ENCODE data around the gene RRN3.
A peak's percentile ranks its signal among the peaks of the same experiment; 100 is the strongest.
"Not testable (repeated sequence)": the region's sequence is repeated elsewhere in the genome, so short reads cannot be mapped to it uniquely, and the experiment has no call there.

RRN3 gene

DNA sequence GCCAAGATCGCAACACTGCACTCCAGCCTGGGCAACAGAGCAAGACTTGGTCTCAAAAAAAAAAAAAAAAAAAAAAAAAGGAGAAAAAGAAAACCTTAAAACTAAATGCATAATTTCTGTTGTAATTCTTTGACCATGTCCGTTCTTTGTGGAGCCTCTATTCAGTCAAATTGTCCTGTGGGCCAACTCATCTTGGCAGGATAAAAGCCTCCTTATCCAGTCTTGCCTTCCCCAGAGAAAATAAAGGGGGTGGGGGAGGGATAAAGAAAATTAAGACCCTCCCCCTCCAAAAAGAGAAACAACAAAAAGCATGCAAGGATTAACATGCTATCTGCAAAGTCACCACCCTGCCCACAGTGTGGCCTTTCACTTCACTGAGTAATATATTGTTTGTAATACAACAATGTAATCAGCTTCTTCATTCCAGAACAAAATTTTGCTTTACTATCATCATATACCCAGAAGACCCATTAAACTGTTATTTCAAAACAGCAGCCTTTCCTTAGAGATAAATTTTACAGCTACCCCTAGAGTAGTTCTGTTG, 5.4 kb upstream of the RRN3 start:
- DNase-seq: not testable (repeated sequence)

DNA sequence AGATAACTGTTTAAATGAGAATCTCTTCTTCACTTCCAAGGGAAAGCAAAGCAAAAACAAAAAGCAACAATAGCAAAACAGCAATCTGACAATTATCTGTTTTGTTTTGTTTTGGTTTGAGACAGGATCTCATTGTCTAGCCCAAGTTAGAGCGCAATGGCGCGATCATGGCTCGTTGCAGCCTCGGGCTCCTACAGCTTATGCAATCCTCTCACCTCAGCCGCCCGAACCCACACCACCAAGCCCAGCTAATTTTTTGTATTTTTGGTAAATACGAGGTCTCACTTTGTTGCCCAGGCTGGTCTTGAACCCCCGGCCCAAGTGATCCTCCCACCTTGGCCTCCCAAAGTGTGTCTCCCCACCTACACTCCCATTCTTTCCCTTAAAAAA, 2.5 kb upstream of the RRN3 start:
- not testable (repeated sequence) for DNase-seq

DNA sequence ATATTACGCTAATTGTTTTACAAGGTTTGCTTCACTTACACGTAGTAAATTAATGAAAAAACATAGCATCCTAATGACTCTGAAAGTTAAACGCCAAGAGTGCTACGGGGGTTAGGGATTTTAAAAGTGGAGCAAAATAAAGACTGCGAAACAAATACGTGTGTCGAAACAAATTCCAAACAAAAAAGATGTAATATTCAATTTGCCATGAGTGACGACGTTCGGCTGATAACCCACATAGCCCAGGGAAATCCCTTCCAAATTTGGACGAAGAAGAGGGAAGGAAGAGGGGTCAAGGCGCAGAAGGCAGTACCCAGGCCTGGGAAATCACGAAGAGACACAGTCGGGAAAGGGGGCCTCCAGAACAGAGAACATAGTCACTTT, 509 bp downstream of the RRN3 start:
- DNase-seq: not testable (repeated sequence)

DNA sequence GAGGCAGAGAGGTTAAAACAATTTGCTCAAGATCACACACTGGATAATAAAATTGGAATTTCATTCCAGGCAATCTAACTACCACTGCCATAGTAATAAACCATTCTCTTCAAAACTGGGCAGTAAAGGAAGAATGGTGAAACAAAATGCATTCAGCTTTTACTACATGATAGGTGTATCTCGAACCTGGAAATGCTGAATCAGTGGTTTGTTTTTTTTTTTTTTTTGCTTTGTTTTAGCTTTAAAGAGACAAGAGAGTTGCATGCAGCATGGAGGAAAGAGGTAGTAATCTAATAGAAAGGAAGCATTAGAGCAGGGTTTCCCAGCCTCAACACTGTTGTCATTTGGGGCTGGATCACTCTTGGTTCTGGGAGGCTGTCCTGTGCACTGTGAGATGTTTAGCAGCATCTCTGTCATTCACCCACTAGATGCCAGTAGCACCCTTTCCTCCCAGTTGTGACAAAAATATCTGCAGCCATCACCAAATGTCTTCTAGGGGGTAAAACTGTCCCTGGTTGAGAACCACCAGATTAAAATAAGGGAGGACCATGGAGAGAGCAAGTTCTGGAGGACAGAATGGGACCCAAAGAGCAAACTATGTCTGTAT, 3.3 kb downstream of the RRN3 start:
- not testable (repeated sequence) for DNase-seq

DNA sequence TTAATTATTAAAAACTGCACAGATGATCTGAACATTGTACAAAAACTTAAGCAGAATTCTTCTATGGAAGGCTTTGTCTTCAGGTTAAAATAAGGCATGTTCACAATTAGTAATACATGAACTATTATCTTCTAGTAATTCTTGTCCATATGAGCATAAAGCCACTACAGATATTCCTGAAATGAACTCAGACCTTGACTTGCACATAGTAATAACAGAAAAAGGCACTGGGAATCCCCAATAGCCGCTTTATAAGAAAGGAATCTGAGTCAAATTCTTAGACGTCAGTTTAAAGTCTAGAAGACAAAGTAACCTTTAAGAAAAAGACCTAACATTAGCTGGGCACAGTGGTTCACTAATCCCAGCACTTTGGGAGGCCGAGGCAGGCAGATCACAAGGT, 11.3 kb downstream of the RRN3 start:
- DNase-seq: not testable (repeated sequence)

DNA sequence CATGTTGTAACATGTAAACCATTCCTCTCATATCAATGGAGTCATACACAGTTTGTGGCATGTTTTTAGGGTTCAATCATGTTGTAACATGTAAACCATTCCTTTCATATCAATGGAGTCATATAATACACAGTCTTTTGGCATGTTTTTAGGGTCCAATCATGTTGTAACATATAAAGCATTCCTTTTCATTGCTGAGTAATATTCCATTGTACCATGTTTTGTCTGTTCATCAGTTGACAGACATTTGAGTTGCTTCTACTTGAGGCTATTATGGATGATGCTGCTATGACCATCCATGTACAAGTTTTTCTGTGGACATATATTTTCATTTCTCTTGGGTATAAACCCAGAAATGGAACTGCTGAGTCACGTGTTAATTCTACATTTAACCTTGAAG, 13.2 kb downstream of the RRN3 start:
- DNase-seq: not testable (repeated sequence)

DNA sequence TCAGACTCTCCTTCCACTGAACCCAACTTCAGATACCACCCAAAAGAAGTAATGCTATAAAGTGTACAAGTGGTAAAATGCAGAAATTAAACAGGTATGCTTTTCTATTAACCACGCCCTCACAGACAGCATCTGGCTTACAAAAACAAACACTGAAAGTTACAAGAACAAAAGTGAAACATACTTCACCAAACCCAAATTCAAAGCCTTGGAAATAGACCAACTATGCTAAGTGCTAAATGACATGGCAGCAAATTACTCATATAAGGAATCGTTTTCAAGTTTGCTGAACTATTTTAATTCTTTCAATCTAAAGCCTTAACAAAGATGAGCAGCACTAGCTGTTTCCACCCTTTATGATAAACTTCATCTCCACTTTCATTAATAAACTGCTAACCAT, 17.9 kb downstream of the RRN3 start:
- DNase-seq: not testable (repeated sequence)

DNA sequence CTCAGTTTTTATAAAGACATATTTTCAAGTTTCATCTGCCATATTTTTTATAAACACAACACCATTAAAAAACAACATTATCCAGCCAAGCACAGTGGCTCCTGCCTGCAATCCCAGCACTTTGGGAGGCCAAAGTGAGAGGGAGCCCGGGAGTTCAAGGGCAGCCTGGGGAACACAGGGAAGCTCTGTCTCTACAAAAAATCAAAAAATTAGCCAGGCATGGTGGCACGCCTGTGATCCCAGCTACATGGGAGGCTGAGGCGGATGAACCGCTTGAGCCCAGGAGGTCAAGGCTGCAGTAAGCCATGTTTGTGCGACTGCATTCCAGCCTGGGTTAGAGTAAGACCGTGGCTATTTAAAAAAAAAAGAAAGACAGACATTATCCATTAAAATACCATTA, 21.0 kb downstream of the RRN3 start:
- DNase-seq: no peak

DNA sequence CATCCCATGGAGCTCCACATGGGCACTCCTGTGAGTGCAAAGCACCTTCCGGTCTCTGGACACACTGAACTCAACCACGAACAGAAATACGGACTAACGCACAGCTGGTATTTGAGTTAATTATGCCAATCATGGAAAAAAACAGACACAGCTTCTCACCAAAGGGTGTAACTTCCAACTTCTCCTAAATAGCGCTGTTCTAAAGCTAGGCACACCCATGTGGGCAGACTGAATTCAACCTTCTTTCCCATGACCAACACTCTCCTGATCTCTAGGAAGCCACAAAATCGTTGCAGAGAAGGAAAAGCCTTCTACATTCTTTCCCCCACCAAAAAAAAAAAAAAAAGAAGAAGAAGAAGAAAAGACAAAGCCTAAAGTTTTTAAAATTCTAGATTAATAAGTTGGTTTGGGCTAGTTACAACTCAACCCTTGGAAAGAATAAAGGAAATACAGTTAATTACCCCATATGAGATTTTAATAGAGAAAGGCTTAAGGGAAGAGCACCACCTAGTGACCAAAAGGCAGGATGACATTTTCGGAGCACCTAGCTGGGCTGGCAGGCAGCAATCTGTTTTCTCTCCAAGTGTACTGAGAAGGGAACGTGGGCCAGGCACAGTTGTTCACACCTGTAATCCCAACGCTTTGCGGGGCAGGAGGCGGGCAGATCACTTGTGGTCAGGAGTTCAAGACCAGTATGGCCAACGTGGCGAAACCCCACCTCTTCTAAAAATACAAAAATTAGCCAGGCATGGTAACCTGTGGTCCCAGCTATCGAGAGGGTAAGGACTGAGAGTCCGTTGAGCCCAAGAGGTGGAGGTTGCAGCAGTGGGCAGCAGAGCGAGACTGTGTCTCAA, 21.9 kb downstream of the RRN3 start:
- DNase-seq: not testable (repeated sequence)

DNA sequence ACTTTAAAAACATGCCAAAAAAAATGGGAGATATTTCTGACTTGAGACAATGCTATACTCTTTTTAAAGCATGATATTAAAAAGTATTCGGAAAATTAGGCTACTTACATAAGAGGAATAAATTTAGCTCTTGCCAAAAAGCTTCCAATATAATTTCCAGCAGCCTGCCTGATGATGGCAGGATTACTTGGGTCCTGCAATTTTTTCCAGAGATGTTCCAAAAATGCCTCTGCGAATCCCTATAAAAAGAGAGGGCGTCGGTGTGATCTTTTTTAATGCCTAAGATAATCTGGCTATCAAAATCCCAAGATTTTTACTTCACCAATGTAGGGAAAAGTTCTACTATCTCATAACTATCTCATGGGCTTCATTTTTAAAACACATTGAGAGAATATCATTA, 23.1 kb downstream of the RRN3 start:
- DNase-seq: not testable (repeated sequence)

DNA sequence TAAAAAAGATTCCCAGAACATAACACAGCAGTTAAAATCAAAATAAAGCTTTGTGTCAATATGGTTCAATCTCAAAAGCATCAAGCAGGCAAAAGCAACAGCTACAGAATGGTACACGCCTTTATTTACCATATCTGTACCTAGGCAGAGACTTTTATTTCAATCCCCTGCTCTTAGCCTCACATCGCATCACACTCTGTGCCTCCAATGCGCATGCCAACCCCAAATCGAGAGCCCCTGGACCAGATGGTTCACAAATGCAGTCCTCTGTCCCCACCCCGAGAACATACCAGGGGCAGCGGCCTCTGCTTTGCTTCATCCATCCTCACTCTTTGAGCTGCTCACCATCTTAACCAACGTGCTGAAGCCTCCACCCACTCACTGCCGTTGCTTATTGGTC, 27.4 kb downstream of the RRN3 start:
- not testable (repeated sequence) for DNase-seq

DNA sequence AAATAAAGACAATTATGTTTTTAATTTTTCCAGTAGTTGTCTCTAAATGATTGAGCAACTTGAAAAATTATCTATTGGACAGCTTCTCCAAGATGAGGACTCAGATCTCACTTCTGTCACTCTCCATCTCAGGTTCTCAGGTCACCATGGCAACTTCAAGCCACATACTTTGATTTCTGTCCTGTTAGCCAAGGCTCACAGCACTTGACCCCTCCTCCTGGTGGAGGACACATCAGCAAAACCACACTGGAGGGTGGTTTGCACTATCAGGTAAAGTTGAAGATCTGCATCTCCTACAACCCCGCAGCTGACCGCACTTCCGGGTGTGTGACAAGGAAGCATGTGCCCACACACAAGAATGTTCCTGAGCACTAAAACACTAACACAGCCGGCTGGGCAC, 28.1 kb downstream of the RRN3 start:
- DNase-seq: not testable (repeated sequence)

DNA sequence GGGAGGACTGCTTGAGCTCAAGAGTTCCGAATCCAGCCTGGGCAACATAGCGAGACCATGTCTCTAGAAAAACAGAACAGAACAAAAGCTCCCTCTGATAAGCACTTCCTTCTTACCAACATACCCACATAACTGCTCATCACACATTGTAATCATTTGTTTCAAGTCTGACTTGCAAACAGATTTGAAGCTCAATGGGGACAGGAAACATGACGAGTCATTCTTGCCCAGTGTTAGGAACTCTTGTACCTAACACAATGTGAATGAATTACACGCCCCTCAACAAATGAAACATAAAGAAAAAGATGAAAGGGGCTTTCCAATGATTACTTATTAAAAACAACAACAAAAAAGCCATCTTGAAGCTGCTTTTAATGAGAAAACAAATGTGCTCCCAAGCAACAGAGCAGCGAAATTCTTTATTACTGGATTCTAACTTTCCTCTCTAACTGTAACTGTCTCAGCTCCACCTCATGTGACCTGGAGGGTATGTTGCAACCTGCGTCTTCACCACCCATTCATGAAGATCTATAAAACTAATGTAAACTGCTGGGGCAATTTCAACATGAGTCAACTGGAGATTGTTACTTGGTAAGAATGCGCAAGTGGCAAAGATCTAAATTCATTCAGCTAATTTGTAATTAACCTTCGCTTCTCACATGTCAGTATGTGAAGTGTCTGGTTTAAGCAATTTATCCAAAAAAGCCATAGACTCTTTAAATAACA, 31.8 kb downstream of the RRN3 start:
- not testable (repeated sequence) for DNase-seq

DNA sequence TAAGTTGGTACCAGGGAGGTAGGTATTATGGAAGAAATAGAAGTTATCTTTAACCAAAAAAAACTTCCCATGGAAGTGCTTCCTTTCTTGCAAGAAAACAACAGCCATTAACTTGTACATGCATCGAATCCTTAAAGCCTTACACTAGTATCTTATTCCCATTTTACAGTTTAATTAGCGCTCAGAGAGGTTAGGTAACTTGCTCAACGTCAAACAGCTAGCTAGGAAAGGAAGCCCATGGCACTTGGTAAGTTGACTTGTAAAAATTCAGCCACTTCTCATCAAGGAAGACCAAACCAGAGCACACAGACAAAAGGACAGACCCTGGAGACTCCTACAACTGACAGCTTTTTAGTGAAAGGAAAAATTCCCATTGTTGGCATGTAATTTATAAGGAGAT, 34.7 kb downstream of the RRN3 start:
- no peak for DNase-seq

DNA sequence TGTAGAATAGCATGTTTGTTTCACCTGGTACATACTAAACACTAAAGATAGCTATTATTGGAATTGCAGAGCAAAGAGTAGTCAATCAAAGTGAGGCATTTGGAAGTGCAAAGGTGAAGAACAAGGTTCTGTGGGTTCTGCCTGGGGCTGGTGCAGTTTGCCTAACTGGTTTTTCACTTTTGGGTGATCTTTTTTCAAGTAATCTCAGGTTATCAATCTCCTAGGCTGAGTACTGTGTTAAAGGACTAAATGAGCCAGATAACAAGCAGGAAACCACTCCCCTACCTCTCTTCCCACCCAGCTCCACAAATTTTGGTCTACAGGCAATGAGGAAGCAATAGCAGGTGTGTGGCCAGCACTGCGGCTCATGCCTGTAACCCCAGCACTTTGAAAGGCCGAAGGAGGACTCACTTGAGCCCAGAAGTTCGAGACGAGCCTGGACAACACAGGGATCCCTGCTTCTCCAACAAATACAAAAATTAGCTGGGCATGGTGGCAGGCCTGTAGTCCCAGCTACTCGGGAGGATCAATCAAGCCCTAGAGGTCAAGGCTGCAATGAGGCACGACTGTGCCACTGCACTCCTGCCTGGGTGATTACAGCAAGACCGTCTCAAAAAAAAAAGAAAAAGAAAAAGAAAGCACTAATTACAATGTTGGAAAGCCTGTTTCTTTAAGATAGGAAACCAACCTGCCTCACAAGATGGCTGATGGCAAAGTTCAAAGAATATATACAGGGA, 36.2 kb downstream of the RRN3 start:
- DNase-seq: no peak

DNA sequence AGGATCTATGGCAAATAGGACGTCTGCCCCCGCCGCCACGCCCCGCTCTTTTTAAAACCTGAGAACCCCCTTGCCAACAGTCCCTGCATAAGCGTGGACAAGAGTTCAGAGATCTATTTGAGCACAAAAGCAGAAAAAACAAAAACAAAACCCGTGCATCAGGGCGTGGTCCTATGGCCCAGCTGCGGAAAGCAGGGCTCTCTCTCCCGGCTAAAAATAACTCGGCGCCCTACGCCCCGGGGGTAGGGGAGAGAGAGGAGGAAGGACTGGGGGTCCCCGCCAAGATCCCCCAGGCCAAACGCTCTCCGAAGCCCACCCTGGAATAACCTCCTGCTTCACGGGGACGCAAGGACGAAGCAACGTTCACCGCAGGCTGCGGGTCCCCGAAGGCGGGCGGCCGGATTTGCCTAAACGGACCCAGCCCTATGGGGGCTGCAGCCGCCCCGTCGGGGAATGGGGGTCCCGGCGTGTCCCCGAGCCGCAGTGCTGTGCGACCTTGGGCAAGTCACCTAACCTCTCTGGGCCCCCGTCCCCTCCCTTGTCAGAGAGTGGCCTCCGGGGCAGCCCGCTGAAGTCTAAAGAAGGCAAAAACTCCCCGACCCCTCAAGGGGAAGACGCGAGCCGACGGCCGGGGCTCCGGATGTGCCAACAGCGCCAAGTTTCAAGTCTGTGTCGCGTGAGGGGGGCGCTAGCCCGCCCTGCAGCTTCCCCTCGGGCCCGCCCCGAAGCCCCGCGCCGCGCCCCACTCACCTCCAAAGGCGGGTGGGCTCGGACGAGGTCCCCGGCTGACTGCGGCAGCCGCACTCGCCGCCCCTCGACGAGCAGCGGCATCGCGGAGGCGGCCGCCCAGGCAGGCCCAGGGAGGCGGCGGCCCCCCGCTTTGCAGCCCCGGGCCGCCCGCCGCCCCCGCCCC, 38.7 kb downstream of the RRN3 start:
- peak; percentile 80 for DNase-seq

DNA sequence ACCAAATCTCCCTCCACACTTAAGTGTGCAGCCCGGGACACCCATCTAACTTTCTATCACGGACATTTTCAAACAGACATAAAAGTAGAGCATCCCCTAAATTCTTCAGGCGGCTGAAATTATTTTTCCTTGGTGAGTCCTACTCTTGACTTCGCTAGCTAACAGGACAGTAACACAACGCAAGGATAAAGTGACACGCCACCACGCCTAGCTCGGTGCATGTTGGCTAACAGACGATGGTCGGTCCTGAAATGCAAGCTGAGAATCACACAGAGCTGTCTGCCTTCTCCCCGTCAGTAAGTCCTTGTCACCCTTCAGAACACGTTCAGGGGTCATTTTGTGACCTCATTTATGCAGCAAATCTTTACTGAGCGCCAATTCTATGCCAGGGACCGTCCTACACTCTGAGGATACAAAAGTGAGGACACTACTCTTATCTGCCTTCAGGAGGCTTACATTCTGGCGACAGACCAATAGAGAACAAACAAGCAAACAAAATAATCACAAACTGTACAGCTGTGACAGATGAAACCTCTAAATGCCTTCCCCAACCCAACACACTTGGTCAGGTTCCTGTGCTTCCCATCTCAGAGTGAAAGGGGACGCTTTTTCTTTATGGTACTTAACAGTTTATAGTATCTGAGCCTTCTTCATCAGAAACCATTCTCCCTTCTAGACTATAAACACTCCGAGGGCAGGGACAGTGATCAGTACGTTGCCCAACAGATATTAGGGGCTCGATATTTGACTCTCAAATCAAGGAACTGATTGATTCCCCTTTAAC, 39.5 kb downstream of the RRN3 start:
- DNase-seq: no peak

DNA sequence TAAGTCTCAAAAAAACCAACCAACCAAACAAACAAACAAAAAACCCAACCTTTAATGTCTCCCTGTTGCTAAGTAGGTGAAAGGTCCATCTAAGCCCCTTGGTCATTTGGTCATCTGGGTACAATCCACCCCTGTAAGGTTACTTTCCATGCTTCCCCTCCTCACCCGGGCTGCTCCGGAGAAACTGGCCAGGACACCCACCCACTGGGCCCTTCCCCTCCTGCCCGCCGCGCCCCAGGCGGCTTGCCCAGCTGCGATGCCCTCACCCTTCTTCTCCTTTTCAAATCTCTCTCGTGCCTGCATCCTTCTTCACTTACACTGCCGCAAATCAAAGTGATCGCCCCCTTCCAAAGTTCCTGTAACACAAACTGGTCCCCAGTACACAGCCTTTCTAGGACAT, 40.2 kb downstream of the RRN3 start:
- DNase-seq: no peak

DNA sequence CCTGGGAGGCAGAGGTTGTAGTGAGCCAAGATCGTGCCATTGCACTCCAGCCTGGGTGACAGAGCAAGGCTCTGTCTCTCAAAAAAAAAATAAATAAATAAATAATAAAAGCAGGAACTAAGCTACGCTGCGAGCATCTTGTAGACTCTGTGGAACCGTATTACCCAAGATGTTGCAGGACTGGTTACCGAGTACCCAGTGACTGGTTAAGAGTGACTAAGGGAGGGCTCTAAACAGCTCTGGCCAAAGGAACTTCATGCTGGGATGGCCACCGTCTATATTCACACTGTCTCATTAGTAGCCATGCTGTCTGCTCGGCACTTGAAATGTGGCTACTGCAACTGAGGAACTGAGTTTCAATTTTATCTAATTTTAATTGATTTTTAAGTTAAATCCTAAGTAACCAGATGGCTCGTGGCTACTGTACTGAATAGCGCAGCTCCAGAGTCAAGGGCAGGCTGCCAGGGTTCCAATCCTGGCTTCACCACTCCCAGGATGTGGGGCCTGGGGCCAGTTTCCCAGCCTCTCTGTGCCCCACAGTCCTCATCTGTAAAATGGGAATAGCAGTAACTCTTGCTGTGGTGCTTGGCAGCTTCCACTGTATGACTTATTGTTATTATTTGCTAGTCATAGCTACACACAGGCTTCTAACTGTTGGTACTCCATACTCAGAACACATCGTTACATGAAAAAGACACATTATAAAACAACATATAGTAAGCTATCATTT, 41.2 kb downstream of the RRN3 start:
- no peak for DNase-seq

DNA sequence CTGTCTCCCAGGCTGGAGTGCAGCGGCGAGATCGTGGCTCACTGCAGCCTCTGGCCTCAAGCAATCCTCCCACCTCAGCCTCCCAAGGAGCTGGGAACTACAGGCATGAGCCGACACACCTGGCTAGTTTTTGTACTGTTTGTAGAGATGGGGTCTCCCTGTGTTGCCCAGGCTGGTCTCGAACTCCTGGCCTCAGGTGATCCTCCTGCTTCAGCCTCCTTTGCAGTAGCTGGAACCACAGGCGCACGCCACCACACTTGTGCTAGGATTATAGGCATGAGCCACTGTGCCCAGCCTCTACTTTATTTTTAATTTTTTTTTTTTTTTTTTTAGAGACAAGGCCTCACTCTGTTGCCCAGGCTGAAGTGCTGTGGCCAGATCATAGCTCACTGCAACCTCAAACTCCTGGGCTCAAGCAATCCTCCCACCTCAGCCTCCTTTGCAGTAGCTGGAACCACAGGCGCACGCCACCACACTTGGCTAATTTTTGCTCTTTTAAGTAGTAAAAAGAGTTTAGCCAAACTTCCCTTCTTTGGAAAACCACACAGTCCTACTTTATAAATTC, 42.6 kb downstream of the RRN3 start:
- no peak for DNase-seq

All from CD4-positive, alpha-beta T cell treated with Interleukin-6 for 4 hours (primary cell).